ENCODE results near the gene OXLD1. TPM values are rescaled to one million over a fixed set of nuclear protein-coding genes. Genes with fewer than 3 reads are reported as not detected.

The OXLD1 gene
- 26.7 and 28.4 TPM in 2 replicates for total RNA-seq (2014; rRNA removed; shearing (Covaris generic))

DNA sequence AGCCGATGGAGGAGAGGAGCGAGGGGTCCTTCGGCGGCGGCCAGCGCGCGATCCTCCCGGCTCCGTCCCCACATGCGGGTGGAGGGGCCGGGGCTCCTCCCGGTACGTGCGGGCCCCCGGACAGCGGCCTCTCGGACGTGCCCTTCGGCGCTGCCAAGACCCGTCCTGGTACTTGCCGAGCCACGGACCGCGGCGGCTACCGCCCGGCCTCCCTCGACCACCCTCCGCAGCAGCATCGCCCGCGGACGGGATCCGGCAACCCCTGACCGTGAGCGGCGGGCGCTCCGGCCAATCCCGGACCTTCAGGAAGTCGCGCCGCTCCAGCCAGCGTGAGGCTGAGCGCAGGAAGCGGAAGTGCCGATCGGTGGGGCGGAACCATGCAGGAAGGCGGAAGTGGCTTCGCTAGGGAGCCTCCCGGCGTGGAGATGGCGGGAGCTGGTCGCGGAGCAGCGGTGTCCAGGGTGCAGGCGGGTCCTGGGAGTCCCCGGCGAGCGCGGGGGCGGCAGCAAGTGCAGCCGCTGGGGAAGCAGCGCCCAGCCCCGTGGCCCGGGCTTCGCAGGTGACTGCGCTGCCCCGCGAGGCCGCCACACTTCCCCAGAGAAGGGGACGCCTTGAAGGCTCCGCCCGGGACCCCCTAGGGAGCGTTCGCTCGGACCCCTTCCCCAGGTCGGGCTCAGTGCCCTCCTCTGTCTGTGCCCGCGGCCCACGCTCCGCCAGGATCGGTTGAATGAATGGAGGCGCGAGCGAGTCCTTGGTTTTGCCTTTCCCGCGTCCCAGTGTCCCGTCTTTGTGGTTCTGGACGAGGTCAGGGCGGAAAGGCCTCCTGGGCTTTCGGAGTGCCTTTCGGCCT is at the start of gene OXLD1, which contains the start of gene CCDC137:
OXLD1 (minus strand) TSS at position 264 of the 850 bp plus-strand sequence; CDS start at position 236, 28 bp downstream.
CCDC137 (plus strand) TSS at position 396 of the 850 bp plus-strand sequence; CDS start at position 426, 30 bp downstream.
- Histone ChIP-seq H3K9me3 (replicated peaks) (no peaks in the 10 kb centered on the region), H3K4me1 (peaks cover 12% of the 10 kb centered on the region), H3K27ac (peak within 1 kb of the TSS; percentile 76), H3K4me3 (peak within 1 kb of the TSS; percentile 87), H3K36me3 (peaks cover 28% of the 10 kb centered on the region), H3K27me3 (no peaks in the 10 kb centered on the region)
- DNase-seq: peak; percentile 99 to 100

GRCh38 chr17:81715107-81715871 is 48.9 kb upstream of the OXLD1 start:
- H3K4me3 ChIP-seq: no peak overlapping the region
- no peak overlapping the region for H3K27ac ChIP-seq
- H3K4me1 ChIP-seq: peaks cover 25% of the 10 kb centered on the region
- no peaks in the 10 kb centered on the region for H3K9me3 ChIP-seq (replicated peaks)
- H3K27me3 ChIP-seq: no peaks in the 10 kb centered on the region
- H3K36me3 ChIP-seq: peaks cover 6% of the 10 kb centered on the region
- no peak for DNase-seq

- Histone ChIP-seq H3K27me3 (no peaks in the 10 kb centered on the region), H3K9me3 (replicated peaks) (no peaks in the 10 kb centered on the region), H3K36me3 (peaks cover 6% of the 10 kb centered on the region), H3K27ac (no peak overlapping the region), H3K4me1 (peaks cover 25% of the 10 kb centered on the region), H3K4me3 (no peak overlapping the region)
- DNase-seq: no peak
Measured at GRCh38 chr17:81714412-81715106, 48.2 kb upstream of the OXLD1 start.

- DNase-seq: peak; percentile 84
- Histone ChIP-seq H3K27me3 (no peaks in the 10 kb centered on the region), H3K27ac (peak overlapping the region; percentile 7), H3K36me3 (peaks cover 11% of the 10 kb centered on the region), H3K4me3 (peak overlapping the region; percentile 88), H3K9me3 (replicated peaks) (no peaks in the 10 kb centered on the region), H3K4me1 (peaks cover 25% of the 10 kb centered on the region)
Measured at GRCh38 chr17:81713556-81714411, 47.4 kb upstream of the OXLD1 start.

- peaks cover 8% of the 10 kb centered on the region for H3K36me3 ChIP-seq
- DNase-seq: peak; percentile 68 to 77
- H3K27ac ChIP-seq: peak overlapping the region; percentile 7
Measured at GRCh38 chr17:81713004-81713555, 46.7 kb upstream of the OXLD1 start.

DNA sequence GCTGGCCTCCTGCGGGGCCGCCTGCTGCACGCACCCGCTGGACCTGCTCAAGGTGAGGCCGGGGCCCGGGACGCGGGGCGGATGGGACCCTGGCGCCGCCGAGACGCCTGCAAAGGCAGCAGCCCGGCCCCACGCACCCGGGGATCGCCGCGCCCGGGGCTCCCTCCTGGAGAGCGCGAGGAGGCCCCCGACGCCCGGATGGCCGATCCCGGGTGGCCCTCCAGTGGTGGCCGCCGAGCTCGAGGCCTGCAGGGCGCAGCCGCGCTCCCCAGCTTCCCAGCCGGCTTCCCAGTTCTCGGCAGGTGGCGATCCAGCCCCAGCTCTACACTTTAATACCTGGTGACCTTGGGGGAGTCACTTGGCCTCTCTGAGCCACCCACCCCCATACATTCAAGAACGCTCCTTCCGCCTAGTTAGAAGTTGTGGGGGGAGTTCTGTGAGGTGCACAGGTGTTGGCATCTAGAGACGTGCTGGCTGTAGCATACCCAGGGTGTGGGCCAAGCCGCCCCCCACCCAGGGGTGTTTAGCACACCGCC is 46.1 kb upstream of the OXLD1 start:
- Histone ChIP-seq H3K27ac (peak overlapping the region; percentile 3; the same call in 1 of the 2 replicates), H3K4me3 (peak overlapping the region; percentile 88), H3K9me3 (replicated peaks) (no peaks in the 10 kb centered on the region), H3K4me1 (peaks cover 25% of the 10 kb centered on the region), H3K36me3 (peaks cover 9% of the 10 kb centered on the region), H3K27me3 (no peaks in the 10 kb centered on the region)
- DNase-seq: peak; percentile 77 to 80

More at GRCh38 chr17:81713004-81713555, 46.7 kb upstream of the OXLD1 start:
- Histone ChIP-seq H3K9me3 (replicated peaks) (no peaks in the 10 kb centered on the region), H3K4me1 (peaks cover 25% of the 10 kb centered on the region), H3K27me3 (no peaks in the 10 kb centered on the region), H3K4me3 (peak overlapping the region; percentile 88)

- Histone ChIP-seq H3K4me1 (peaks cover 22% of the 10 kb centered on the region), H3K4me3 (peak within 1 kb of the TSS; percentile 88), H3K27me3 (no peaks in the 10 kb centered on the region), H3K9me3 (replicated peaks) (no peaks in the 10 kb centered on the region), H3K36me3 (peaks cover 15% of the 10 kb centered on the region), H3K27ac (peak within 1 kb of the TSS; percentile 39; the same call in 1 of the 2 replicates)
- peak; percentile 75 to 91 for DNase-seq
Measured at GRCh38 chr17:81711814-81712467, 45.5 kb upstream of the OXLD1 start, which contains the start of gene SLC25A10. Gene SLC25A10 (plus strand): TSS chr17:81712284. CDS start chr17:81712427, 143 bp downstream.

- no peaks in the 10 kb centered on the region for H3K9me3 ChIP-seq (replicated peaks)
- H3K4me1 ChIP-seq: peaks cover 22% of the 10 kb centered on the region
- H3K27ac ChIP-seq: no peak overlapping the region
- H3K4me3 ChIP-seq: no peak overlapping the region
- DNase-seq: no peak
- H3K36me3 ChIP-seq: peaks cover 27% of the 10 kb centered on the region
- H3K27me3 ChIP-seq: no peaks in the 10 kb centered on the region
Measured at GRCh38 chr17:81710514-81711308, 44.3 kb upstream of the OXLD1 start.

DNA sequence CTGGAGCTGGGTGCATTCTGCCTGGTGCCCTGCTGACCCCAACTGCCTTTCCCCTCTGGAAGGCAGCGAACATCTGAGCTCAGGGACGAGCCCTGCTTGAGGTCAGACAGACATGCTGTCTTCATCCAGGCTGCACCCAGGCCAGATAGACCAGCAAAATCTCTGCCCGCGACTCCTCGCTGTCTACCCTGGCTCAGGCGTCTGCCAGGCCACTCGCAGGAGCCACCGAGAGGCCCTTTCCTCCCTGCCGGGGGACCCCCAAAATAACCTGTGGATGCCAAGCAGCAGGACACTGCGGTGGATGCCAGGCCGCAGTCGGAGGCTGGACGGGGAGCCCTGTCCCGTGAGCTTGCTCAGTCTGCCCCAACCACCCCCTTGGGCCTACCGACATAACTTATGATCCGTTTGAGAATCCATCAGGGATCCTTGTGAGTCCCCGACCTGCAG is 42.4 kb upstream of the OXLD1 start:
- no peak overlapping the region for H3K27ac ChIP-seq
- no peaks in the 10 kb centered on the region for H3K27me3 ChIP-seq
- peaks cover 41% of the 10 kb centered on the region for H3K36me3 ChIP-seq
- DNase-seq: no peak
- H3K4me3 ChIP-seq: no peak overlapping the region
- no peaks in the 10 kb centered on the region for H3K9me3 ChIP-seq (replicated peaks)
- H3K4me1 ChIP-seq: peaks cover 17% of the 10 kb centered on the region

DNA sequence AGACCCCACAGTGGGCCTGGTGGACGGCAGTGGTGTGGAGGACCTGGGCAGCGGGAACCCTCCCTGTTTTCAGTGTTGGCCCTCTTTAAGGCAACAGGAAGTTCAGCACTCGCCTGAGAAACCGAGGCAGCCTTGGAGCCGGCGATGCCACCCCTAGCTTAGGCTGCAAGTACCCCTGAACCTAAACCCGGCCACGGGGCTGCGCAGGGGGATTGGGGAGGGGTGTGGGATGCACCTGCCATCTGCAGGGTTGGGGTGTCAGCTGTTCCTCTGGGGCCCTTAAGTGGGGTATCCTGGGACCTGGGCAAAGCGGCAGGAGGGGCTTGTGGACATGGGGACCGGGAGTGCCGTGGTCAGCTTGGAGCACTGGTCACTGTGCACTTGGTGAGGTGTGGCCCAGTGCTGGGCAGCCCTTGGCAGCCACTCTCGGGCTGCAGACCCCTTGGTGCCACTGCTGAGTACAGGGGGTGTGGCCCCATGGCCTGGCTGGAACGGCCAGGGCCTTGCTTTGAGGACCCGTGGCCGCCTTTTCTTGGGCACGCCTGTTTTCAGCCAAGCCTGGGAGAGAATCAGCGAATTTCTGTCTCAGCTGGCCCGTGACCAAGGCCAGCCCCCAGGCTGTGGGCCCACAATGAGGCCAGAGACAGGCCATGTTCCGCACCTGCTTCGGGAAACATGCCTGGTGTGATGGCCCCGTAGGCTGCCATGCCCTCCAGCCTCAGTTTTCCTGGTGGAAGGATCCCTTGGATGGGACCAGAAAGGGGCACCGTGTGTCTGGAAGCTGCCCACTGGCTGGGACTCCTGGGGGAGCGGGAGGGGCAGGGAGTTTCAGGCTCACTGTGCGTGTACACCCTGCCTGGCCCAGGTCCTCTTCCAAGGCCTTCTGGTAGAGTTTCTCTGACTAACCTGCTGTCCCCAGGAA is 41.6 kb upstream of the OXLD1 start:
- DNase-seq: no peak
- H3K4me1 ChIP-seq: peaks cover 10% of the 10 kb centered on the region; the same call in 1 of the 2 replicates
- no peaks in the 10 kb centered on the region for H3K9me3 ChIP-seq (replicated peaks)
- no peak overlapping the region for H3K27ac ChIP-seq
- no peaks in the 10 kb centered on the region for H3K27me3 ChIP-seq
- no peak overlapping the region for H3K4me3 ChIP-seq
- peaks cover 41% of the 10 kb centered on the region for H3K36me3 ChIP-seq
